Adrenal gland (tissue), 12 donors: ENCODE results near the gene PCDHGC5. TPM values are rescaled to one million over a fixed set of nuclear protein-coding genes. Genes with fewer than 3 reads are reported as not detected.
A peak's percentile ranks its signal among the peaks of the same experiment; 100 is the strongest.

ENCODE experiments used
- DNase-seq, 7 donors: peaks; one replicate each; pipeline ENCODE4 v3.0.0-alpha.2; 2019 to 2020
- H3K27ac ChIP-seq, 5 donors: fragments of 200-600 bp; sonication (generic) in 4 of 5; 1 replicate in 3 of 5; 2 replicates in 2 of 5; pipeline versions ENCODE4 v1.5.1 to v1.8.0; 2016 to 2020; ENCODE audit warnings: mild to moderate bottlenecking in 1 of 5
- H3K27me3 ChIP-seq: fragments of 200-600 bp; 2 replicates; pipeline ENCODE4 v1.8.0; 2021
- H3K36me3 ChIP-seq, 2 donors: fragments of 200-600 bp; replicated peaks in 1 of 2; 1 replicate in 1 of 2; 2 replicates in 1 of 2; pipeline versions ENCODE4 v1.5.1 to v1.8.0; 2018 to 2022
- H3K4me1 ChIP-seq, 2 donors: fragments of 200-600 bp; replicated peaks in 1 of 2; 1 replicate in 1 of 2; 2 replicates in 1 of 2; pipeline versions ENCODE4 v1.5.1 to v1.8.0; 2018 to 2021
- H3K4me3 ChIP-seq, 4 donors: fragments of 200-600 bp; sonication (generic) in 3 of 4; one replicate each; pipeline ENCODE4 v1.5.1; 2016 to 2018
- H3K9me3 ChIP-seq, 3 donors: fragments of 200-600 bp; sonication (generic) in 1 of 3; replicated peaks in 1 of 3; 1 replicate in 2 of 3; 2 replicates in 1 of 3; pipeline versions ENCODE4 v1.5.1 to v1.8.0; 2016 to 2021
- CTCF ChIP-seq, 6 experiments: fragments of 450-650 bp in 4 of 6; fragments of 200-600 bp in 2 of 6; sonication (generic) in 1 of 6; IDR thresholded peaks; 1 replicate in 5 of 6; 2 replicates in 1 of 6; pipeline versions ENCODE4 v1.5.1 to v1.8.0; 2016 to 2021; ENCODE audit warnings: antibody characterized with exemption in 6 of 6, mild to moderate bottlenecking in 2 of 6, moderate library complexity in 1 of 6
- POLR2A ChIP-seq, 2 donors: fragments of 450-650 bp; IDR thresholded peaks; one replicate each; pipeline ENCODE4 v1.6.1; 2017; ENCODE audit warnings: antibody characterized with exemption in 2 of 2, mild to moderate bottlenecking in 2 of 2, moderate library complexity in 1 of 2
- WGBS, 4 donors: extraction: QIAGEN DNeasy Blood & Tissue Kit in 2 of 4; methylation state at CpG; one replicate each; pipeline versions ENCODE4 v1.1.5 to v1.1.7; 2013 to 2017; 5-methylcytosine and 5-hydroxymethylcytosine counted together
- intact Hi-C, 2 donors: fragments of 100-400 bp; cut with DNase I; formaldehyde crosslinking; loops; one replicate each; pipeline versions ENCODE4 v1.14.1 to v1.15.0; 2022 to 2023
- polyA plus RNA-seq, 3 donors: library from polyadenylated mRNA; stranded (reverse); fragments of 200-250 nt in 2 of 3; fragments of 350-450 nt in 1 of 3; fragmentation: Illumina TruSeq in 1 of 3; extraction: RNeasy Lipid Tissue Mini Kit (QIAGEN cat#74804) in 1 of 3; gene quantifications; one replicate each; pipeline ENCODE4 v1.2.3, GENCODE V29; 2013 to 2014
- total RNA-seq, 9 donors: library from RNA; depleted of rRNA in 4 of 9; stranded (reverse); fragments of >200 nt in 4 of 9; fragments of 120-200 nt in 1 of 9; fragmentation: NEBNext Ultra II Directional in 1 of 9; extraction: Animal tissue kit (Norgen Biotek cat#: 25700) in 1 of 9; gene quantifications; one replicate each; pipeline versions ENCODE4 v1.1.0 to v1.2.4, GENCODE V29; 2013 to 2023
- donor health status: healthy with polysubstance abuse.
- donor health status: Bipolar disorder and iron deficiency.
- donor health status: DM: yes; HTN: yes; CAD: no.
- donor health status: DM: no; HTN: no; CAD: no.
- donor health status: DM: no; HTN: no; CAD: no.
- donor health status: DM: yes; HTN: yes; CAD: no.

Gene PCDHGC5
- total and polyA plus RNA-seq, 12 donors: 0.10 to 5.2 (median 2.1) TPM

GRCh38 chr5:141515946-141516671 lies 27.2 kb downstream of the PCDHGC5 start:
- TF ChIP-seq POLR2A (IDR thresholded peaks at IDR 0.05) (no peak), CTCF (IDR thresholded peaks at IDR 0.05) (no peak)
- H3K36me3 ChIP-seq: peaks cover 0 to 34% of the 10 kb centered on the region in 2 donors
- H3K27ac ChIP-seq: peak overlapping the region in 2 of 5 donors; percentile 25 to 99
- 80 to 92% (median 86%) methylated on average over 1 to 4 of the region's 4 CpGs for WGBS, 4 donors
- peaks cover 22 to 44% of the 10 kb centered on the region in 2 donors for H3K4me1 ChIP-seq
- DNase-seq: no peak
- no peak overlapping the region for H3K4me3 ChIP-seq
- no peaks in the 10 kb centered on the region for H3K27me3 ChIP-seq
- no peaks in the 10 kb centered on the region for H3K9me3 ChIP-seq
- intact Hi-C loops: loop anchor here (5.0 kb wide), 1 partner anchor 39 kb away; the partner anchor contains the start of gene PCDHGC3 (in 2 of the 2)

GRCh38 chr5:141516672-141517025 lies 27.8 kb downstream of the PCDHGC5 start:
- intact Hi-C loops: loop anchor here (5.0 kb wide), 1 partner anchor 39 kb away; the partner anchor contains the start of gene PCDHGC3 (in 2 of the 2)
- Histone ChIP-seq H3K27ac (peak overlapping the region in 2 of 5 donors; percentile 25 to 99), H3K4me3 (no peak overlapping the region), H3K36me3 (peaks cover 0 to 28% of the 10 kb centered on the region in 2 donors), H3K4me1 (peaks cover 27 to 49% of the 10 kb centered on the region in 2 donors), H3K27me3 (no peaks in the 10 kb centered on the region), H3K9me3 (no peaks in the 10 kb centered on the region)
- no peak for DNase-seq
- TF ChIP-seq CTCF (IDR thresholded peaks at IDR 0.05) (no peak), POLR2A (IDR thresholded peaks at IDR 0.05) (no peak)
- 74 to 94% (median 92%) methylated on average over 3 to 8 of the region's 8 CpGs for WGBS, 4 donors

GRCh38 chr5:141517312-141517711 lies 28.4 kb downstream of the PCDHGC5 start:
- peaks cover 32 to 51% of the 10 kb centered on the region in 2 donors for H3K4me1 ChIP-seq
- H3K36me3 ChIP-seq: peaks cover 0 to 24% of the 10 kb centered on the region in 2 donors
- H3K4me3 ChIP-seq: no peak overlapping the region
- intact Hi-C loops: loop anchor here (5.0 kb wide), 1 partner anchor 40 kb away; the partner anchor contains the start of gene PCDHGC3 (in 2 of the 2)
- peak overlapping the region in 2 of 5 donors; percentile 4 to 99 for H3K27ac ChIP-seq
- no peak for TF ChIP-seq POLR2A (IDR thresholded peaks at IDR 0.05)
- TF ChIP-seq CTCF (IDR thresholded peaks at IDR 0.05): no peak
- H3K9me3 ChIP-seq: no peaks in the 10 kb centered on the region
- no peak for DNase-seq
- H3K27me3 ChIP-seq: no peaks in the 10 kb centered on the region
- 85 to 88% (median 87%) methylated on average over 8 of the region's 8 CpGs for WGBS, 4 donors

- TF ChIP-seq CTCF (IDR thresholded peaks at IDR 0.05): no peak
- Histone ChIP-seq H3K4me3 (no peak overlapping the region), H3K27me3 (no peaks in the 10 kb centered on the region), H3K9me3 (no peaks in the 10 kb centered on the region), H3K4me1 (peaks cover 32 to 55% of the 10 kb centered on the region in 2 donors), H3K36me3 (peaks cover 0 to 24% of the 10 kb centered on the region in 2 donors), H3K27ac (peak overlapping the region in 1 of 5 donors; percentile 4)
- no peak for DNase-seq
- intact Hi-C loops: loop anchor here (5.0 kb wide), 1 partner anchor 41 kb away; the partner anchor contains the start of gene PCDHGC3 (in 2 of the 2)
- 81 to 89% (median 89%) methylated on average over 11 of the region's 11 CpGs for WGBS, 4 donors
Observed at GRCh38 chr5:141517880-141518617, 29.2 kb downstream of the PCDHGC5 start.
